ENCODE results near the gene AGBL5. TPM values are rescaled to one million over a fixed set of nuclear protein-coding genes. Genes with fewer than 3 reads are reported as not detected.
A peak's percentile ranks its signal among the peaks of the same experiment; 100 is the strongest.

AGBL5 gene
- total RNA-seq, 1 donor from 2014 or later: 68.3 TPM

DNA sequence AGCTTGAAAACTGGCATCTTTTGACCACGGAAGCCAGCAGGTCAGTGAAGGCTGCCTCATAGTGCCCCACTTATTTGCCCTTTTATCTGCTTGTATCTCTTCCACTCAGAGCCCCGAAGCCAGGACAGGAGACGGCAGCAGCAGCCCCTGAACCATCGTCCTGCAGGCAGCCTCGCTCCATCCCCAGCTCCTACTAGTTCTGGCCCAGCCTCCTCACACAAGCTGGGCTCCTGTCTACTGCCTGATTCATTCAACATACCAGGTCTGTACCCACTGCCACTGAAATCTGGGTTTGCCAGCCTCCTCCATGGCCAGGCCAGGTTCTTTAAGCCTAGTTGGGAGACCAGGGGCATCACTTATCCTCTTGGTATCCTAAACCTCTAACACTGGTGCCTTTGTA lies 15.9 kb downstream of the AGBL5 start:
- Histone ChIP-seq H3K4me2 (no peak overlapping the region), H3K36me3 (no peaks in the 10 kb centered on the region), H3K9ac (no peak overlapping the region), H3F3A (ENCODE audit: low read depth) (peaks cover 18% of the 10 kb centered on the region), H3K27ac (no peak overlapping the region), H3K4me1 (peaks cover 6% of the 10 kb centered on the region), H3K79me2 (ENCODE audit: low read depth) (peaks cover 20% of the 10 kb centered on the region), H3K4me3 (no peak overlapping the region), H4K20me1 (ENCODE audit: low read depth) (peaks cover 19% of the 10 kb centered on the region), H2AFZ (replicated peaks) (no peak overlapping the region), H3K9me3 (ENCODE audit: low read depth) (no peaks in the 10 kb centered on the region), H3K27me3 (no peaks in the 10 kb centered on the region)
- no peak overlapping the region for H3K27ac Mint-ChIP-seq
- DNase-seq (ENCODE audit: low spot score): no peak
- H3K9me3 Mint-ChIP-seq: no peaks in the 10 kb centered on the region
- peaks cover 2% of the 10 kb centered on the region for H3K27me3 Mint-ChIP-seq (ENCODE audit: insufficient read depth, low read depth)
- H3K4me3 Mint-ChIP-seq: no peak overlapping the region
- TF ChIP-seq, protein P1, sequence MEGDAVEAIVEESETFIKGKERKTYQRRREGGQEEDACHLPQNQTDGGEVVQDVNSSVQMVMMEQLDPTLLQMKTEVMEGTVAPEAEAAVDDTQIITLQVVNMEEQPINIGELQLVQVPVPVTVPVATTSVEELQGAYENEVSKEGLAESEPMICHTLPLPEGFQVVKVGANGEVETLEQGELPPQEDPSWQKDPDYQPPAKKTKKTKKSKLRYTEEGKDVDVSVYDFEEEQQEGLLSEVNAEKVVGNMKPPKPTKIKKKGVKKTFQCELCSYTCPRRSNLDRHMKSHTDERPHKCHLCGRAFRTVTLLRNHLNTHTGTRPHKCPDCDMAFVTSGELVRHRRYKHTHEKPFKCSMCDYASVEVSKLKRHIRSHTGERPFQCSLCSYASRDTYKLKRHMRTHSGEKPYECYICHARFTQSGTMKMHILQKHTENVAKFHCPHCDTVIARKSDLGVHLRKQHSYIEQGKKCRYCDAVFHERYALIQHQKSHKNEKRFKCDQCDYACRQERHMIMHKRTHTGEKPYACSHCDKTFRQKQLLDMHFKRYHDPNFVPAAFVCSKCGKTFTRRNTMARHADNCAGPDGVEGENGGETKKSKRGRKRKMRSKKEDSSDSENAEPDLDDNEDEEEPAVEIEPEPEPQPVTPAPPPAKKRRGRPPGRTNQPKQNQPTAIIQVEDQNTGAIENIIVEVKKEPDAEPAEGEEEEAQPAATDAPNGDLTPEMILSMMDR (IDR thresholded peaks at IDR 0.05): no peak
- TF ChIP-seq EZH2 (IDR thresholded peaks at IDR 0.05) (no peak), EZH2phosphoT487 (IDR thresholded peaks at IDR 0.05) (no peak)
- peaks cover 41% of the 10 kb centered on the region for H3K36me3 Mint-ChIP-seq
- H3K4me1 Mint-ChIP-seq: peaks cover 23% of the 10 kb centered on the region

GRCh38 chr2:27069436-27069835 lies 18.0 kb downstream of the AGBL5 start:
- TF ChIP-seq EZH2phosphoT487 (IDR thresholded peaks at IDR 0.05): no peak
- no peak overlapping the region for H3K27ac Mint-ChIP-seq
- H3K4me3 Mint-ChIP-seq: peak overlapping the region; percentile 98
- Histone ChIP-seq H4K20me1 (ENCODE audit: low read depth) (peaks cover 15% of the 10 kb centered on the region), H3K4me1 (peaks cover 11% of the 10 kb centered on the region), H3K79me2 (ENCODE audit: low read depth) (peaks cover 20% of the 10 kb centered on the region), H3K36me3 (no peaks in the 10 kb centered on the region), H3K9me3 (ENCODE audit: low read depth) (no peaks in the 10 kb centered on the region), H3K27me3 (no peaks in the 10 kb centered on the region), H3K4me2 (no peak overlapping the region), H3F3A (ENCODE audit: low read depth) (peaks cover 32% of the 10 kb centered on the region), H3K27ac (no peak overlapping the region), H3K4me3 (no peak overlapping the region), H3K9ac (no peak overlapping the region), H2AFZ (replicated peaks) (no peak overlapping the region)
- H3K36me3 Mint-ChIP-seq: peaks cover 31% of the 10 kb centered on the region
- H3K9me3 Mint-ChIP-seq: no peaks in the 10 kb centered on the region
- peaks cover 36% of the 10 kb centered on the region for H3K4me1 Mint-ChIP-seq
- DNase-seq (ENCODE audit: low spot score): no peak
- peaks cover 2% of the 10 kb centered on the region for H3K27me3 Mint-ChIP-seq (ENCODE audit: insufficient read depth, low read depth)

- Histone ChIP-seq H3K27ac (no peak overlapping the region), H3K27me3 (no peaks in the 10 kb centered on the region), H4K20me1 (ENCODE audit: low read depth) (peaks cover 12% of the 10 kb centered on the region), H3F3A (ENCODE audit: low read depth) (peaks cover 32% of the 10 kb centered on the region), H3K9me3 (ENCODE audit: low read depth) (no peaks in the 10 kb centered on the region), H3K9ac (no peak overlapping the region), H3K4me2 (peak overlapping the region; percentile 89), H3K4me3 (peak overlapping the region; percentile 62), H2AFZ (replicated peaks) (no peak overlapping the region), H3K4me1 (peaks cover 11% of the 10 kb centered on the region), H3K36me3 (no peaks in the 10 kb centered on the region), H3K79me2 (ENCODE audit: low read depth) (peaks cover 20% of the 10 kb centered on the region)
- Mint-ChIP-seq H3K4me3 (peak overlapping the region; percentile 98), H3K9me3 (no peaks in the 10 kb centered on the region), H3K27ac (no peak overlapping the region), H3K4me1 (peaks cover 39% of the 10 kb centered on the region), H3K27me3 (ENCODE audit: insufficient read depth, low read depth) (peaks cover 2% of the 10 kb centered on the region), H3K36me3 (peaks cover 30% of the 10 kb centered on the region)
- no peak for TF ChIP-seq EZH2 (IDR thresholded peaks at IDR 0.05)
- no peak for TF ChIP-seq EZH2phosphoT487 (IDR thresholded peaks at IDR 0.05)
- TF ChIP-seq, protein P1 (IDR thresholded peaks at IDR 0.05): no peak
- DNase-seq (ENCODE audit: low spot score): no peak
Measured at GRCh38 chr2:27069961-27070618, 18.6 kb downstream of the AGBL5 start.

DNA sequence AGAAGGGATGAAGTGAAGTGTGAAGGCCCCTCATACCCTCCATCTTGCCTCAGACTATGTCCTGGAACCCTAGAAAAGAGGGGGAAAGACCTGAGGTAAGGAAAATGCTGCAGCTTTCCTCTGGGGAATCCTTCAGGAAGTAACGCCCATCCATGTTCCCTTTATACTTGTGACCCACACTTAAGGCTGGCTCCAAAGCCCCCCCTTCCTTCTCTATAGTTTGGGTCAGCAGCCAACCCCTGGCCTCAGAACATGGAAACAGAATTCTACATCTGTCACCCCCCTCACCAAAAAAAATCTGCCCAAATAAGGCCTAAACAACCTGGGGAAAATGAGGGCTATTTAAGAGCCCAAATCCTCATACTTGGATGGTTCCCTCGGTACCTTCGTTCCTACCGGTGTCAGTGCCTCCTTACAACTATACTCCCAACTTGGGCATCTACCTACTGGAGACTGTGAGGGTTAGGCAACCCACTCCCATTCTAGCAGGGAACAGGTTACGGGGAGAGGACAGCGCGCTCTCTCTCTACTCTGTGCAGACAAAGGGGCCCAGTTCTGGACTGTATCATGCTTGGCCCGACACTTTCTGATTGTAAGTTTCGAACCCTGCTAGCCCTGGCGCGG lies 19.3 kb downstream of the AGBL5 start:
- Histone ChIP-seq H3K4me2 (peak overlapping the region; percentile 89), H4K20me1 (ENCODE audit: low read depth) (peaks cover 6% of the 10 kb centered on the region), H3K27me3 (no peaks in the 10 kb centered on the region), H3K4me3 (peak overlapping the region; percentile 62), H3K36me3 (no peaks in the 10 kb centered on the region), H3F3A (ENCODE audit: low read depth) (peaks cover 32% of the 10 kb centered on the region), H3K9ac (peak overlapping the region; percentile 72), H3K79me2 (ENCODE audit: low read depth) (peaks cover 20% of the 10 kb centered on the region), H3K4me1 (peaks cover 11% of the 10 kb centered on the region), H3K27ac (no peak overlapping the region), H3K9me3 (ENCODE audit: low read depth) (no peaks in the 10 kb centered on the region), H2AFZ (replicated peaks) (peak overlapping the region; percentile 17)
- H3K27ac Mint-ChIP-seq: peak overlapping the region; percentile 98
- no peaks in the 10 kb centered on the region for H3K9me3 Mint-ChIP-seq
- no peak for DNase-seq (ENCODE audit: low spot score)
- peaks cover 43% of the 10 kb centered on the region for H3K4me1 Mint-ChIP-seq
- peak overlapping the region; percentile 98 for H3K4me3 Mint-ChIP-seq
- peaks cover 2% of the 10 kb centered on the region for H3K27me3 Mint-ChIP-seq (ENCODE audit: insufficient read depth, low read depth)
- TF ChIP-seq EZH2phosphoT487 (IDR thresholded peaks at IDR 0.05): no peak
- TF ChIP-seq, protein P1 (IDR thresholded peaks at IDR 0.05): no peak
- no peak for TF ChIP-seq EZH2 (IDR thresholded peaks at IDR 0.05)
- H3K36me3 Mint-ChIP-seq: peaks cover 30% of the 10 kb centered on the region

Data from neural progenitor cell (in vitro differentiated cells).